ENCODE measurements around the gene NOL6. TPM values are rescaled to one million over a fixed set of nuclear protein-coding genes. Genes with fewer than 3 reads are reported as not detected.
A peak's percentile ranks its signal among the peaks of the same experiment; 100 is the strongest.

NOL6 gene
- total and polyA plus RNA-seq, 2 of the 13 experiments (the other 11 are each of a cell fraction or from before 2014, with no cell fraction given) = 17.0 to 30.2 TPM

DNA sequence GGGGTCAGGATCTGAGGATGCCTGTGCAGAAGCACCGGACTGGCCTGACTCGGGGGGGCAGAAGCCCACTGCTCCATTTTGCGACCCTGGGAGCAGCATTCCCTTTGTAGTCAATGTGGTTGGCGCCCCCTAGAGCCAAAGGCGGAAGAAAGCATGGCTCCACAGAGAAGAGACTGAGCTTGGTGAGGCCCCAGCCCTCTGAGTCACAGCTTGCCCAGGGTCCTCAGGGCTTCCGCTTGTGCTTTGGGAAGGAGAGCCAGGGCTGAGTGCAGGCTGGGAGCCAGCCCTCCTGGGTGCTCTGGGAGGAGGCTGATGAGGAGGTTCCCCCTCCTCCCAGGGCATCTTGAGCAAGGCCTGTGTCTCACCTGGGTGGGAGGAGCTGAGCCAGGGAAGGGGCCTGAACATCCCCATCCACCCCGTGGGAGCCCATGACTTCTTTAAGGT, 20.9 kb downstream of the NOL6 start (continued):
- TF ChIP-seq ELF3 (CRISPR knock-in tag; IDR thresholded peaks at IDR 0.05) (peak; percentile 81), ESRRA (CRISPR knock-in tag; IDR thresholded peaks at IDR 0.05; ENCODE audit: low read depth) (no peak), TMF1 (CRISPR knock-in tag; IDR thresholded peaks at IDR 0.05; ENCODE audit: low read depth) (no peak), ZNF749 (CRISPR knock-in tag; IDR thresholded peaks at IDR 0.05; ENCODE audit: borderline replicate concordance) (no peak), ZNF446 (CRISPR knock-in tag; IDR thresholded peaks at IDR 0.05) (no peak), HMGXB4 (CRISPR knock-in tag; IDR thresholded peaks at IDR 0.05; ENCODE audit: borderline replicate concordance in 1 of 2, low read depth in 1 of 2) (peak; percentile 39 to 60; a peak in 2 of 4 replicates), MNT (IDR thresholded peaks at IDR 0.05) (no peak), ZNF496 (CRISPR knock-in tag; IDR thresholded peaks at IDR 0.05; ENCODE audit: insufficient replicate concordance) (no peak), ZNF576 (CRISPR knock-in tag; IDR thresholded peaks at IDR 0.05) (no peak), ZNF138 (CRISPR knock-in tag; IDR thresholded peaks at IDR 0.05; ENCODE audit: low read depth) (no peak), ZHX1 (CRISPR knock-in tag; IDR thresholded peaks at IDR 0.05; ENCODE audit: low read depth) (no peak), PLRG1 (conservative IDR thresholded peaks at IDR 0.05) (no peak), CEBPB (IDR thresholded peaks at IDR 0.05; ENCODE audit: borderline replicate concordance, low read depth, low read length) (no peak), ZNF501 (CRISPR knock-in tag; IDR thresholded peaks at IDR 0.05) (0 out of 2 replicates have a peak, but pooled peaks have one; percentile 29), AGO1 (IDR thresholded peaks at IDR 0.05; ENCODE audit: low read depth, low read length, poor library complexity, severe bottlenecking) (no peak), ZNF24 (IDR thresholded peaks at IDR 0.05) (no peak), CBX2 (IDR thresholded peaks at IDR 0.05; ENCODE audit: low read depth, low read length) (no peak), CBX2 (CRISPR knock-in tag; IDR thresholded peaks at IDR 0.05; ENCODE audit: low read depth) (no peak)
- TF ChIP-seq, protein P1, sequence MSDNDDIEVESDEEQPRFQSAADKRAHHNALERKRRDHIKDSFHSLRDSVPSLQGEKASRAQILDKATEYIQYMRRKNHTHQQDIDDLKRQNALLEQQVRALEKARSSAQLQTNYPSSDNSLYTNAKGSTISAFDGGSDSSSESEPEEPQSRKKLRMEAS (IDR thresholded peaks at IDR 0.05) = peak; percentile 22; the same call in 1 of the 2 replicates
- TF ChIP-seq, protein P2, sequence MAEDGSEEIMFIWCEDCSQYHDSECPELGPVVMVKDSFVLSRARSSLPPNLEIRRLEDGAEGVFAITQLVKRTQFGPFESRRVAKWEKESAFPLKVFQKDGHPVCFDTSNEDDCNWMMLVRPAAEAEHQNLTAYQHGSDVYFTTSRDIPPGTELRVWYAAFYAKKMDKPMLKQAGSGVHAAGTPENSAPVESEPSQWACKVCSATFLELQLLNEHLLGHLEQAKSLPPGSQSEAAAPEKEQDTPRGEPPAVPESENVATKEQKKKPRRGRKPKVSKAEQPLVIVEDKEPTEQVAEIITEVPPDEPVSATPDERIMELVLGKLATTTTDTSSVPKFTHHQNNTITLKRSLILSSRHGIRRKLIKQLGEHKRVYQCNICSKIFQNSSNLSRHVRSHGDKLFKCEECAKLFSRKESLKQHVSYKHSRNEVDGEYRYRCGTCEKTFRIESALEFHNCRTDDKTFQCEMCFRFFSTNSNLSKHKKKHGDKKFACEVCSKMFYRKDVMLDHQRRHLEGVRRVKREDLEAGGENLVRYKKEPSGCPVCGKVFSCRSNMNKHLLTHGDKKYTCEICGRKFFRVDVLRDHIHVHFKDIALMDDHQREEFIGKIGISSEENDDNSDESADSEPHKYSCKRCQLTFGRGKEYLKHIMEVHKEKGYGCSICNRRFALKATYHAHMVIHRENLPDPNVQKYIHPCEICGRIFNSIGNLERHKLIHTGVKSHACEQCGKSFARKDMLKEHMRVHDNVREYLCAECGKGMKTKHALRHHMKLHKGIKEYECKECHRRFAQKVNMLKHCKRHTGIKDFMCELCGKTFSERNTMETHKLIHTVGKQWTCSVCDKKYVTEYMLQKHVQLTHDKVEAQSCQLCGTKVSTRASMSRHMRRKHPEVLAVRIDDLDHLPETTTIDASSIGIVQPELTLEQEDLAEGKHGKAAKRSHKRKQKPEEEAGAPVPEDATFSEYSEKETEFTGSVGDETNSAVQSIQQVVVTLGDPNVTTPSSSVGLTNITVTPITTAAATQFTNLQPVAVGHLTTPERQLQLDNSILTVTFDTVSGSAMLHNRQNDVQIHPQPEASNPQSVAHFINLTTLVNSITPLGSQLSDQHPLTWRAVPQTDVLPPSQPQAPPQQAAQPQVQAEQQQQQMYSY (CRISPR knock-in tag; IDR thresholded peaks at IDR 0.05) = no peak

All from HepG2 (cell line).